Measurements from ENCODE around the gene BCL2L13. TPM values are rescaled to one million over a fixed set of nuclear protein-coding genes. Genes with fewer than 3 reads are reported as not detected.

The BCL2L13 gene
- total RNA-seq, 4 donors from 2014 or later = 46.0 to 103 (median 72.2) TPM

GRCh38 chr22:17738386-17739128, 100.0 kb downstream of the BCL2L13 start:
- no peak for DNase-seq
- H3K4me1 ChIP-seq = no peaks in the 10 kb centered on the region
- no peaks in the 10 kb centered on the region for H3K9me3 ChIP-seq
- H3K27me3 ChIP-seq = no peaks in the 10 kb centered on the region
- H3K36me3 ChIP-seq = peaks cover 0 to 7% of the 10 kb centered on the region in 2 donors
- H3K4me3 ChIP-seq (replicated peaks in 1 of 3) = no peak overlapping the region
- intact Hi-C loops (cut with DNase I) = no loop called here
- TF ChIP-seq CTCF (IDR thresholded peaks at IDR 0.05) = no peak
- no peak for TF ChIP-seq POLR2A (IDR thresholded peaks at IDR 0.05)
- WGBS, 2 donors = 88 to 89% methylated on average over 20 to 21 of the region's 21 CpGs
- no peak overlapping the region for H3K27ac ChIP-seq

- no peaks in the 10 kb centered on the region for H3K36me3 ChIP-seq
- TF ChIP-seq CTCF (IDR thresholded peaks at IDR 0.05) (no peak), POLR2A (IDR thresholded peaks at IDR 0.05) (no peak)
- intact Hi-C loops (cut with DNase I) = no loop called here
- H3K27me3 ChIP-seq = no peaks in the 10 kb centered on the region
- H3K9me3 ChIP-seq = no peaks in the 10 kb centered on the region
- WGBS, 2 donors = 88 to 91% methylated on average over 20 to 28 of the region's 36 CpGs
- no peak overlapping the region for H3K27ac ChIP-seq
- no peaks in the 10 kb centered on the region for H3K4me1 ChIP-seq
- no peak for DNase-seq
- no peak overlapping the region for H3K4me3 ChIP-seq (replicated peaks in 1 of 3)
Observed at GRCh38 chr22:17739196-17739975, 100.8 kb downstream of the BCL2L13 start.

- H3K4me1 ChIP-seq = no peaks in the 10 kb centered on the region
- no peak for TF ChIP-seq CTCF (IDR thresholded peaks at IDR 0.05)
- TF ChIP-seq POLR2A (IDR thresholded peaks at IDR 0.05) = no peak
- no peaks in the 10 kb centered on the region for H3K27me3 ChIP-seq
- 61 to 68% methylated on average over 16 to 17 of the region's 18 CpGs for WGBS, 2 donors
- no peaks in the 10 kb centered on the region for H3K36me3 ChIP-seq
- H3K9me3 ChIP-seq = no peaks in the 10 kb centered on the region
- no peak overlapping the region for H3K4me3 ChIP-seq (replicated peaks in 1 of 3)
- no peak for DNase-seq
- H3K27ac ChIP-seq = no peak overlapping the region
- intact Hi-C loops (cut with DNase I) = loop anchor here (5.0 kb wide), 1 partner anchor 335 kb away; the partner anchor contains the start of gene PEX26
Observed at GRCh38 chr22:17741866-17742526, 103.4 kb downstream of the BCL2L13 start.

GRCh38 chr22:17742527-17742902, 104.0 kb downstream of the BCL2L13 start:
- peak; percentile 54 to 68 for DNase-seq
- Histone ChIP-seq H3K4me3 (replicated peaks in 1 of 3) (no peak overlapping the region), H3K9me3 (no peaks in the 10 kb centered on the region), H3K36me3 (no peaks in the 10 kb centered on the region), H3K4me1 (no peaks in the 10 kb centered on the region), H3K27me3 (no peaks in the 10 kb centered on the region), H3K27ac (no peak overlapping the region)
- WGBS, 2 donors = 60% methylated on average over 3 to 5 of the region's 9 CpGs
- TF ChIP-seq POLR2A (IDR thresholded peaks at IDR 0.05) (no peak), CTCF (IDR thresholded peaks at IDR 0.05) (peak; percentile 44 to 86 (median 63))
- intact Hi-C loops (cut with DNase I) = loop anchor here (5.0 kb wide), 1 partner anchor 335 kb away; the partner anchor contains the start of gene PEX26

Data from thyroid gland (tissue), 4 donors.